Activated CD8-positive, alpha-beta memory T cell treated with anti-CD3 and anti-CD28 coated beads, Interleukin-2, amount 50 U/mL, for 24 hours (primary cell): ENCODE data around the gene OSBPL9.
"Not testable (repeated sequence)": the region's sequence is repeated elsewhere in the genome, so short reads cannot be mapped to it uniquely, and the experiment has no call there.

ENCODE experiments used
- DNase-seq: peaks from one replicate; pipeline ENCODE4 v3.0.0-alpha.2; 2020; ENCODE audit errors: extremely low read depth

Gene OSBPL9

DNA sequence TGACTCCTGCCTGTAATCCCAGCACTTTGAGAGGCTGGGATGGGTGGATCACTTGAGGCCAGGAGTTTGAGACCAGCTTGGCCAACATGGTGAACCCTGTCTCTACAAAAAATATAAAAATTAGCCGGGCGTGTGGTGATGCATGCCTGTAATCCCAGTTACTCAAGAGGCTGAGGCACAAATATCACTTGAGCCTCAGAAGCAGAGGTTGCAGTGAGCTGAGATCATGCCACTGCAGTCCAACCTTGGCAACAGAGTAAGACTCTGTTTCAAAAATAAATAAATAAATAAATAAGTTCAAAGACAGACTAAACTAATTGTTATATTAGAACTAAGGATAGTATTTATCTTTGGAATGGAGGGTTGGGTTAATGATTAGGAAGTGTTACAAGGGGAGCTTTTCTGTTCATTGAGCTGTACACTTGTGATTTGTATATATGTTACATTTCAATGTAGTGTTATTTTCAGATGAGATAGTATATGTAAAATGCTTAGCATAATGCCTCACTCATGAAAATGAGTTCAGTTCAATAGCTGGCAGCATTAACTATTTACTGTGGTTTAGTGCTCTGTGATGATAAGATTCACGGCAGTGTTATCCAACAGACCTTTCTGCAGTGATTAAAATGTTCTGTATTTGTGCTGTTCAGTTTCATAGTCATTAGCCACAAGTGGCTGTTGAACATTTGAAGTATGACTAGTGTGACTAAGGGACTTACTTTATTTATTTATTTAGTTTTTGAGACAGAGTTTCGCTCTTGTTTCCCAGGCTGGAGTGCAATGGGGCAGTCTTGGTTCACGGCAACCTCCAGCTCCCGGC lies 47.7 kb downstream of the OSBPL9 start:
- DNase-seq: no peak

DNA sequence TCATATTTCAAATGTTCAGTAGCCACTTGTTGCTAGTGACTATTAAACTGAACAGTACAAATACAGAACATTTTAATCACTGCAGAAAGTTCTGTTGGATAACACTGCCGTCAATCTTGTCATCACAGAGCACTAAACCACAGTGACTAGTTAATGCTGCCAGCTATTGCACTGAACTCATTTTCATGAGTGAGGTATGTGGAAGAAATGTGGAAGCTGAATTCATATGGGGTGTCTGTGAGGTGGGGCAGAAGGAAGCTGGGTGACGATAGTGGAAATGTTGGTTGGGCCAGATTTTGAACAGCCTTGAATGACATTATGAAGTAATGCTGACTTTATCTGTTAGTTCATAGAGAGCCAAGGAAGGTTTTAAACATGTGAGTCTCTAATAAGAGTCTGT lies 49.6 kb downstream of the OSBPL9 start:
- no peak for DNase-seq

DNA sequence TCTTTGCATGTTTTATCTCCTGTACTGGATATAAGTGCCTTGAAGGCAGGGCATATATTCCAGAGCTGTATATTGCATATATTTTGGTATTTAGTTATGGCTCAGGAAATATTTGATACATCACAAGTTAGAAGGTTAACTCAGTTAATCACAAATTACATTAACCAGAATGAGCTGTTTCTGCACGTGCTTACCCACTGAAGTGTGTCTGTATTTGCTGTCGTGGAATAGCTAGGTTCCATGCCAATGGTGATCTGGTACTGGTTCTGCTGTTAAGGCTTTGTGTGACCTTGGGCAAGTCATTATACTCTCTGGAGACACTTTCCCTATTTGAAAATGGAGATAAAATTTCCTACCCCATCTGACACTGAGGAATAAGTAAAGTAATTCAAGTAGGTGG lies 50.7 kb downstream of the OSBPL9 start:
- DNase-seq: no peak

DNA sequence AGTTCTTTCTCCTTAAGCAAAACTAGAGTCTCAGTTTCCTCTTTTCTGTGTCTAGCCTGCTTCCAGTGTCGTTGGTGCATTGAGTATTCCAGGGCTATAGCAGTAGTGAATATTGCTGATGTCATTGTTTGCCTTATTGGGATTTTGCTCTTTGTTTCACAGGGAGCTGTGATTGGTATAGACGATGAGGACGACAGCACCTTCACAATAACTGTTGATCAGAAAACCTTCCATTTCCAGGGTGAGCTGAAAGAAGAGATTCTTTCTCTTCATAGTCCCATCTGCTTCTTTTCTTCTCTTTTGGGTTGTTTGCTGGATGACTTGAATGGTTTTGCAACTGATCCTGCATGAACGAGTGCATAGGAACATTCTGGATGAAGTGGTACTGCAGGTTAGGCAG lies 52.4 kb downstream of the OSBPL9 start:
- no peak for DNase-seq

DNA sequence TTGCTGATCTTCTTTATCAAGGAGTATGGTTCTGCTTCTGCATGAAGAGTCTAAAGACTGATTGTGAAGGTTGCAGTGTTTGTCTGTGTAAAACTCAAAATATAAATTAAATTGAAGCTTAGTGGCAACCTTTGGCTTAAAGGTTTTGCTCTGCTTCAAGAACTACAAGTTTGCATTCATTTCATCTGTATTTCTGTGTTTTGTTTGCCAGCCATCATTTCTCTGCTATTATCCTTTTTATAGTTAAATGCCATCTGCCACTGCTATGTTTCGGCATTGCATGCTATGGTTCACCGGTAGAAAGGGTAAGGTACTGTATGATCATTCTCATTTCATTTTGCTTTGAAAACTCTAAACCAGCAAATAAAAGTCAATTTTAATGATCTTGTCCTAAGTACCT lies 52.9 kb downstream of the OSBPL9 start:
- no peak for DNase-seq

DNA sequence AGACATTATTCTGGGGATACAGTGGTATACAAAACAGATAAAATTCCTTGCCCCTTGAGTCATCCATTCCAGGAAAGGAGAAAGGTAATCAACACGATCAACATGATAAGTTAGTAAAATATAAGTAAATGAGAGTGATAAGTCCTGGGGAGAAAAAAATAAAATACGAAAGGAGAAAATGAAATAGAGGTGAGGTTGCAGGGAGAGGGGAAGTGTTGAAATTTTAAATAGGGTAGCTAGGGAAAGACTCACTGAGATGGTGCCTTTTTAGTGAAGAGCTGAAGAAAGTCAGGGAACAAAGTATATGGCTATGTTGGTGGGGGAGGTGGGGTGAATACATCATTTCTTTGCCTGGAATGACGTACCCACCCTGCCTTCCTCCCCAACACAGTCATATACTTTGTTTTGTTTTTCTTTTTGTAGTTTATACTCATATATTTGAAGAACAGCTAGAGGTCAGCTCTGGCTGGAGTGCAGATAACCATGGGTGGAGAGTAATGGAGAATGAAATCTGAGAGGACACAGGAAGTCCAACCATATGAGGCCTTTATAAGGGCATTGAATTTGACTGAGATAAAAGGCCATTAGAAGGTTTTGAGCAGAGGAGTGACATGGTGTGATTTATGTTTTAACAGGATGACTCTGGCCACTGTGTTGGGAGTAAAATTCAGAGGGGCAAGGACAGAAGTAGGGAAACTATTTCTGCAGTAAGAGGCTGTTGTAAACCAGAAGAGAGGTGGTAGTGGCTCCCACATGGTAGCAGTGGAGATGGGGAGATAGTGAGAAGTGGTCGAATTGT lies 54.8 kb downstream of the OSBPL9 start:
- no peak for DNase-seq

DNA sequence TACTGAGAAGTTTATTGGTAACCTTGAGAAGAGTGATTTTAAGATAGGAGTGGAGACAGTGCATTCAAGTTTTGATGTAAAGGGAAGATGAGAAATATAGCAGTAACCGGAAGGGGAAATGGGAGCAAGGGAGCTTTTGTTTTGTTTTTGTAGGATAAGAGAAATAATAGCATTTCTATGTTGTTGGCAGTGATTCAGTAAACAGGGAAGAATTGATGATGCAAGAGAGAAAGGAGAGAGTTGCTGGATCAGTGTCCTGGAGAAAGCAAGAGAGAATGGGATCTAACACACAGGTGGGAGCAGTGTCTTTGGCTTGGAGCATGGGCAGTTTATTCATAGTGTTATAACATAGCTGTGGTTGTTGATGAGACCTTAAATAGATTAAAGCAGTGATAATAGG lies 56.4 kb downstream of the OSBPL9 start:
- DNase-seq: no peak

DNA sequence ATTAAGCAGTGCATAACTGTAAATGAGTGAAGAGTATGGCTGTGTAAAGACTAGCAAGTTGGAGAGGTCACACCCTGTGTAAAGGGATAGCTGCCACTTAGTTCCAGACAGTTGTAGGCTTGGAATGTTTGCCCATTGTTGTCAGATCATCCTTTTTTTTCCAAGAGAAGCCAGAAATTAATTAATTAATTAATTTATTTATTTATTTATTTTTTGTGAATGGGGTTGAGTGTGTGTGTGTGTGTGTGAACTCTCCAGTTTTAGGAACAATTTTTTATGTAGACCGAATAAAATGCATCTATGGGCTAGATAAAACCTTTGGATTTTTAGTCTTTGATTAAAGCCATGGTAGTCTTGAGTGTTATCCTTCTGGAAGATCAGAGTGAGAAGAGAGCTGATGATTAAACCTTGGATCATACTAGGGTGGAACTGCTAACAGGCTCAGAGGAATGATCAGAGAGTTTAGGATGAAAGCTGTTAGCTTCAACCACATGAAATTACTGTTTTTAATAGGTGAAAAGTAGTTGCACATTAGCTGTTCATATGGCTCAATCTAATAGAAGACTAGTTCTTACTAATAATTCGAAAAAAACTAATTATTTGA lies 58.4 kb downstream of the OSBPL9 start:
- no peak for DNase-seq

DNA sequence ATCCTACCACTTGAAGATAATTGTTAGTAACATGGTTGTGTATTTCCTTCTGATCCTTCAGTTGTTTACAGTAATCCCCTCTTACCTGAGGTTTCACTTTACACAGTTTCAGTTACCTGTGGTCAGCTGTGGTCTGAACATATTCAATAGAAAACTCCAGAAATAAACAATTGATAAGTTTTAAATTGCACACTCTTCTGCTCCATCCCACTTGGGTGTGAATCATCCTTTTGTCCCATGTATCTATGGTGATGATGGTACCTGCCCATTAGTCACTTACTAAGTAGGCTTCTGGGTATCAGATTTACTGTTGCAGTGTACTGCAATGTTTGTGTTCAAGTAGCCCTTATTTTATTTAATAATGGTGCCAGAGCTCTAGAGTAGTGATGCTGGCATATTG lies 62.5 kb downstream of the OSBPL9 start:
- DNase-seq: no peak

DNA sequence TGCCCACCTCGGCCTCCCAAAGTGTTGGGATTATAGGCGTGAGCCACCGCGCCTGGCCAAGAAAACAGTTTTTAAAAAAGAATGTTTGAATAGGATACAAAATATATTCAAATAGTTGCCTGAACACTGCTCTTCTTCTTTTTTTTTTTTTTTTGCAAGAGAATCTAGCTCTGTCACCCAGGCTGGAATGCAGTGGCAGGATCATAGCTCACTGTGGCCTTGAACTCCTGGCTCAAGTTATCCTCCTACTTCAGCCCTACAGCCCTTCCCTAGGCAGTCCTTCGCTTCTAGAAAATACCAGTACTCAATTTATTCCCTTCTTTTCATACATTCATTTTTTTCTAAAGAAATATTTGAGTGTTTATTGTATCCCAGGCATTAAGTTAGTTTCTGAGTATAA lies 67.9 kb downstream of the OSBPL9 start:
- DNase-seq: no peak

DNA sequence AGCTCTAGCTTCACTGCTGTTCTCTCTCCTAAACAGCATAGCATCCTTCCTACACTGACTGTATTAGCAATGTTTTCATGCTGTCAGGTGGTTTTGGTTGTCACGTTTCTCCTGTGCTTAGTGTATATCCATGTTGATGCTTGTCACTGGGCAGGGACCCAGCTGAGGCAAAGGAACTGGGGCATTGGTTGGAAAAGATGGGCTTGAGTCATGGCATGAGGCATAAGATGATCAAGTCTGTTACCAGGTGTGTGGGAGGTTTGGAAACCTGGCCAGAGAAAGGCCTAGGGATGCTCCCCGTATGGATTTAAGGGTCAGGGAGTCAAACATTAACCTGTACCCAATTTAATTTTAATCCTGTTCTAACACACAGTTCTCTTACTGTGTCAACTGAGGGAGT lies 69.6 kb downstream of the OSBPL9 start:
- no peak for DNase-seq

DNA sequence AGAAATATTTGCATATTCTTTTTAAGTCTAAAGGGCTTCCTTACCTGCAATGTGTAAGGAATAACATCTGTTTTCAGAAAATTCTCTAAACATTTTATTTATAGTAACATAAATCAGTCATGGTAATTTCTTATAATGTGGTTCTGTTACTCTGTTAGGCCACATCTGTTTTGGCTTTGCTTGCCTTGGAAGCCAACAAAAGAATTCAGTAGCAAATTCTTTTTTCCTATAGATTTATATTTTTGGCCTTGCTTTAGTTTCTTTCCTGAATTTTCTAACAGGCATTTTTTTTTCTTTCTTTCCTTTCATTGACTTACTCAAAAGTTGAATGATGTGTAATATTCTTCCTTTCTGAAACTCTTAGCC lies 72.2 kb downstream of the OSBPL9 start:
- DNase-seq: no peak

DNA sequence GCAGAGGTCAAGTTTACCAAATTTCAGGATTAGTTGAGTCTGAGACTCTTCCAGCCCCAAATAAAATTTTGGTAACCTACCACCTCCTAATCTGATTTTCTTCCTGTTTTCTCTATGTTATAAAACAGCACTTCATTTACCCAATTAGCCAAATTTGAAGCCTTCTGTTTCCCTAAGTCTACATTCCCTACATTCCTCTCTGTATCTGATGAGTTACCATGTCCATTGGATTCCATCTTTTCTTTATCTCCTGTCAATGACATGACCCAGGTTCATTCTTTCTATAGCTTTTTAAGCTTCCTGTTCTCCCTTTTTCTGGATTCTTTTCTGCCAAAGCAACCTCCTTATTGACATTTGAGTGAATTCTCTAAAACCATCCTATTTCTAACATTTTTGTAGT lies 72.8 kb downstream of the OSBPL9 start:
- no peak for DNase-seq

DNA sequence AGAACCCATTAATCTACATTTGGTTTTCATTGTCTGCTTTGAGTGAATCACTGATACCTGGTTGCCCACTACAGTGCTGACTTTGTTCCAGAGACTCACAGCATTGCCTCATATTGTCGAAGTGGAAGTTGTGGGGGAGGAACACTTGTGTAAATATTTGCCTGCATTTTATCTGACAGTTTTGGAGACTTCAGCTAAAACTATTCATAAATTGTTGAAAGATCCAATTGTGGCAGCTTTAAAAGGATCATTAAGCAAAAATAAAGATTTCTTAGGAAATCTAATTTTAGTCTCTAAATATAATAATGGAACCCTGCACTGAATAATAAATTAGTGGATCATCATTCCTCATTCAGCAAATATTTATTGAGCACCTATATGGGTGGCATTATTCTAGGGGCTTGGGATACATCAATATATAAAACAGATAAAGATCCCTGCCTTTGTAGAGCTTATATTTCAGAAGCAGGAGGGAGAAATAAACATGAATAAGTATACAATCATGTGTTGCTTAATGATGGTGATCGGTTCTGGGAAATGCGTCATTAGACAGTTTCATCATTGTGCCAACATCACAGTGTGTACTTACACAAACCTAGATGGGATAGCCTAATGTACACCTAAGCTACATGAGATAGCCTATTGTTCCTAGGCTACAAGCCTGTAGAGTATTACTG lies 73.5 kb downstream of the OSBPL9 start:
- DNase-seq: no peak

DNA sequence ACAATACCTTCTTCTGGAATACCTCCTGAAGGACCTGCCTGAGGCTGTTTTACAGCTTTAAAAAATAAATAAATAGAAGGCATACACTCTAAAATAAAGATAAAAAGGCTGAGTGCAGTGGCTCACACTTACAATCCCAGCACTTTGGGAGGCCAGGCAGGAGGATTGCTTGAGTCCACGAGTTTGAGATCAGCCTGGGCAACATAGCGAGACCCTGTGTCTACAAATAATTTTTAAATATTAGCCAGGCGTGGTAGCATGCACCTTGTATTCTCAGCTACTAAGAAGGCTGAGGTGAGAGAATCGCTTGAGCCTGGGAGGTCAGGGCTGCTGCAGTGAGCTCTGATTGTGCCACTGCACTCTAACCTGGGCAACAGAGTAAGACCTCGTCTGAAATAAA lies 75.0 kb downstream of the OSBPL9 start:
- DNase-seq: no peak

DNA sequence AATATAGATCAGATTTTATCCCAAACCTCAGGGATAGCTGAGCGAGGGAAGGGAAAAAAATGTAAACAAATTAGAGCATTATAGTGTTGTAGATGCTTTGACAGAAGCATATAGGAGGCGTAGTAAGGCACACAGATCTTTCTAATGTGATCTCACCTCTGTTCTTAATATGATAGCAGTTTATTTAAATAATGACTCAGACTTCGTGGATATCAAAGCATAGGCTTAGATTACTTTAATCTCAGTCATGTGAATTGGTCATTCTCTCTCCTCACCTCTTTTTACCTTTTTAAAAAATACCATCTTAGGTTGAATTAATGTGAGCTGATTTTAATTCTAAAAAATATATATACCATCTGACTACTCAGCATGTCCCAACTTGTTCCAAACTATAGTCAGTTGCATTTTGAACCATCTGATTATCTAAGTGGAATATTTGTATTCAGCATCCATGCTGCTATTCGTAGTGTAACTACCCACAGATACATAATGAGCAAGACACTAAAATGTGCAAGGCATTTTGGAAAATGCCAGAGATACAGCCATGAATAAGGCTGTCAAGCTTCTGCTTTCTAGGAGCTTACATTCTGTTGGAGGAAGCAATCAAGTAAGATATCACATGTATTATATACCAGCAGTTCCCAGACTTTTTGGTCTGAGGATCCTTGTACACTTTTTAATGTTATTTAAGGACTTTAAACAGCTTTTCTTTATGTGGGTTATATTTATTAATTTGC lies 76.7 kb downstream of the OSBPL9 start:
- no peak for DNase-seq

DNA sequence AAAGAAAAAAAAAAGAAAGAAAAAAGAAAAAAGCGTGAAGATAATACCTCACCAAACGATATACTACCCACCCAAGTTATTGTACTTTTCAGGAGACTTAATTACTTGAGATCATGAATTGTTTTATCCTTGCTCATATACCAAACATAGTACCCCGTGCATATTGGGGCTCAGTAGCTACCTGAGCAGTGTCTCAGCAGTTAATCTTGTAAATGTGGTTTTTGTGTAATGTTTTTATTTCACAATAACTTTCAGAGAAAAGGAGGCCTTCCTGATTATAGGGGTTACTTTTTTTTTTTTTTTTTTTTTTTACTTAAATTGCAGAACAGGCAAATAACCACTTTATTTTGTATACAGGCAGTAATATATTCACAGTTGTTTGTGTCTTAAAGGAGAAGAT lies 80.3 kb downstream of the OSBPL9 start:
- DNase-seq: no peak

DNA sequence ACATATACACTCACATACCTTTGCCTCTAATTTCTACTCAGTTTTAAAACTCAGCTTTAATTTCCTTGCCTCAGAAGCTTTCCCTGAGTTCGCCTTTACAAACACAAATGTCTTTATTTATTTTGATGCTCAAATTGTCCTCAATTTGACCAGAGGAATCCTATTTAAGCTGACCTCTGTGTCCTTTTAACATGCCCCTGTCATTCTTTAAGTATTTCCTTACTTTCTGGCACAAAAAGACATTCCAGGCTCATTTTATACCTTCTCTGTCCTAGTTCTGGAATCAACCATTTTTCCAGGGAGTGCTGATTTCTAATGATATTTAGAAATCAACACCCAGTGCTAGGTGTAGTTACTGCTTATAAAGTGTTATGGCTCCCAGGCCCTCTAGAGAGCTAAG lies 82.5 kb downstream of the OSBPL9 start:
- DNase-seq: no peak

DNA sequence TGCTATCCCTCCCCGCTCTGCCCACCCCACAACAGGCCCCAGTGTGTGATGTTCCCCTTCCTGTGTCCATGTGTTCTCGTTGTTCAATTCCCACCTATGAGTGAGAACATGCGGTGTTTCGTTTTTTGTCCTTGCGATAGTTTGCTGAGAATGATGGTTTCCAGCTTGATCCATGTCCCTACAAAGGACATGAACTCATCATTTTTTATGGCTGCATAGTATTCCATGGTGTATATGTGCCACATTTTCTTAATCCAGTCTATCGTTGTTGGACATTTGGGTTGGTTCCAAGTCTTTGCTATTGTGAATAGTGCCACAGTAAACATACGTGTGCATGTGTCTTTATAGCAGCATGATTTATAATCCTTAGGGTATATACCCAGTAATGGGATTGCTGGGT lies 84.9 kb downstream of the OSBPL9 start:
- not testable (repeated sequence) for DNase-seq

DNA sequence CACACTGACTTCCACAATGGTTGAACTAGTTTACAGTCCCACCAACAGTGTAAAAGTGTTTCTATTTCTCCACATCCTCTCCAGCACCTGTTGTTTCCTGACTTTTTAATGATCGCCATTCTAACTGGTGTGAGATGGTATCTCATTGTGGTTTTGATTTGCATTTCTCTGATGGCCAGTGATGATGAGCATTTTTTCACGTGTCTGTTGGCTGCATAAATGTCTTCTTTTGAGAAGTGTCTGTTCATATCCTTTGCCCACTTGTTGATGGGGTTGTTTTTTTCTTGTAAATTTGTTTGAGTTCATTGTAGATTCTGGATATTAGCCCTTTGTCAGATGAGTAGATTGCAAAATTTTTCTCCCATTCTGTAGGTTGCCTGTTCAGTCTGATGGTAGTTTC lies 85.3 kb downstream of the OSBPL9 start:
- not testable (repeated sequence) for DNase-seq

DNA sequence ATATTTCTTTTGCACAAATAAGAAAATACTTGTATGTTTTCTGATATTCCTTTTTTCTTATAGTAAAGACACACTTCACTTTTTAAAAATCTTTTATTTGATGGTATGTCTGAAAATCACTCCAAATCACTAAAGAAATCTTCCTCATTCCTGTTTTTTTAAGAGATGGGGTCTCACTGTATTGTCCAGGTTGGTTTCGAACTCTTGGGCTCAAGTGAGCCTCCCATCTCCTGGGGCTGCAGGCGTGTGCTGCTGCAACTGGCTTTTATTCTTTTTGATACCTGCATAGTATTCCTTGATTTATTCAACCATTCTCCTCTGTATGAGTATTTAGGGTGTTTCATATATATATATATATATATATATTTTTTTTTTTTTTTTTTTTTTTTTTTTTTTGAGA lies 88.1 kb downstream of the OSBPL9 start:
- DNase-seq: no peak
